Hematopoietic multipotent progenitor cell treated with erythropoietin and hydrocortisone succinate and interleukin-3 and kit ligand, for 6 days (in vitro differentiated cells): ENCODE measurements around the gene FBXO8.
"Not testable (repeated sequence)": the region's sequence is repeated elsewhere in the genome, so short reads cannot be mapped to it uniquely, and the experiment has no call there.

Experiments used
- DNase-seq: peaks from one replicate; pipeline ENCODE4 v3.0.0-alpha.2; 2015

The FBXO8 gene

DNA sequence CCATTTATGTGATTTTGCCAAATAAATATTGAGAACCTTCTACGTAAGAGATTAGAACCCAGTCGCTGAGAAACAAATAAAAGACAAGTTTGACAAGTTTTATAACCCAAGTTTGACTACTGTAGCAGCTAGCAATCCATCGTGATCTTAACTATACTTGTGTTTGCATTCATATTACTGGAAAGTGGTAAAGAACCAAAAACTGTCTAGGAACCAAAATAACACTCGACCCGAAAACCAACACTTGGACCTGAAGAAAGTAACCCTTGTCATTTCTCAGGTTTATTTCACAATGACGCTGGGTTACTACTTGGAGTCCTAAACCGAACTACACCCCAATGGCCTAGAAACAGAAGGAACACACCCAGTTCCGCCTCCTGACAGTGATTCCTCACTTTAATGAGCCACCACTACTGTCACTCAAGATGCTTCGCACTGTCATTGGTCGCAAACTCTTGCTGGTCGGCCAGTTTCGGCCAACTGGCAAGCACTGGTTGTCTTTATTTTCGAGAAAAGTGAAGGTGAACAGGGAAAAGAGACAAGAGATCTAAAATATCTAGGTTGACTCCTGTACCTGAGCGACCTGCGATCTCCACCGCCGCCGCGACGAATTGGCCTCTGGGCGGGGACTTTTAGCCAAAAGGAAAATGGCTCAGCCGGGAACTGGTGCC is 496 bp downstream of the FBXO8 start:
- peak; percentile 98 for DNase-seq

- no peak for DNase-seq
Measured at GRCh38 chr4:174281901-174282300, 1.6 kb downstream of the FBXO8 start.

DNA sequence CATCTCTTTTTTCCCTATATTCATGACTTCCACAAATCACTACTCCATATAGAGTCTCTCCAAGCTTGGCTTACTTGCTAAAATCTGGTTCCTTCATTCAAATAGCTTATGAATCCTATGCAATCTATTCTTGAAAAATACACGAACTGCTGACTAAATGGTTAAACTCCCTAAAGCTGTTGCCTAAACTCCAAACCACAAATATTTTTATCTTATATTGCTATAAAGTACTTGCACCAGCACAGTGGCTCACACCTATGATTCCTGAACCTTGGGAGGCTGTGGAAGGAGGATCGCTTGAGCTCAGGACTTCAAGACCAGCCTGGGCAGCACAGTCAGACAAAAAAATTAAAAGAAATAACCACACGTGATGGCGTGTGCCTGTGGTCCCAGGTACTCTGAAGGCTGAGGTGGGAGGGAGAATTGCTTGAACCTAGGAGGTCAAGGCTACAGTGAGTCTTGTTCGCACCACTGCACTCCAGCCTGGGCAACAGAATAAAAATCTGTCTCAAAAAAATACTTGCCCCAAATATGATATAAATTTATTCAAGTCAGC is 2.2 kb downstream of the FBXO8 start:
- no peak for DNase-seq

- peak; percentile 16 for DNase-seq
Measured at GRCh38 chr4:174279433-174280155, 3.9 kb downstream of the FBXO8 start.

DNA sequence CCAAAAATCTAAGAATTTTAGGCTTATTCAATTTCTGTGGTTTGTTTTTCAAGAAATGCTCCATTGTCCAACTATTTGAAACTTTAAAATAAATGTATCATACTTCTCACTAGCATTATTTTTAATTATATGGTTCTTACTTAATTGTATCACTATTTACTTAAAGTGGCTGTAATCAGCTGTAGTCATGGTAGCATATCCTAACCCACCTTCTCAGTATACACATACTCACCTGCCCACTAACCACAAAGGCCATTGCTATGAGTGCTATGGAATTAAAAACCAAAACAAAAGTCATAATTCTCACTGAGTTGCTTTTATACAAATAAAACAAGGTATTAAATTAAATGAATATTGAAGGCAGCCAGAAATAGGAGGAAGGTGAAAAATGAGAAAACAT is 5.0 kb downstream of the FBXO8 start:
- no peak for DNase-seq

- DNase-seq, result no peak
Measured at GRCh38 chr4:174277433-174277832, 6.0 kb downstream of the FBXO8 start.

DNA sequence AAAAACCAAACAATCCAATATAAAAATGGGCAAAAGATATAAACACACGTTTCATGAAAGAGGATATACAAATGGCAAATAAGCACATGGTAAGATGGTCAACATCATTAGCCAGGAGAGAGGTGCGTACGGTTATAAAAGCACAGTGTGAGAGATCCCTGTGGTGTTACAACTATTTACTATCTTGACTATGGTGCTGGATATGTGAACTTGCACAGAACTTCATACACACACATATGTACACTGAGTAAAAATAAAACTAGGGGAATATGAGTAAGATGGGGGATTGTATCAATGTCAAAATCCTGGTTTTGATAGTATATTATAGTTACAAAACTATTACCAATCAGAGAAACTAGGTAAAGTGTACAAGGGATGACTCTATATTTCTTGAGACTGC is 8.4 kb downstream of the FBXO8 start:
- DNase-seq, result no peak

- no peak for DNase-seq
Measured at GRCh38 chr4:174274436-174274835, 9.0 kb downstream of the FBXO8 start.

DNA sequence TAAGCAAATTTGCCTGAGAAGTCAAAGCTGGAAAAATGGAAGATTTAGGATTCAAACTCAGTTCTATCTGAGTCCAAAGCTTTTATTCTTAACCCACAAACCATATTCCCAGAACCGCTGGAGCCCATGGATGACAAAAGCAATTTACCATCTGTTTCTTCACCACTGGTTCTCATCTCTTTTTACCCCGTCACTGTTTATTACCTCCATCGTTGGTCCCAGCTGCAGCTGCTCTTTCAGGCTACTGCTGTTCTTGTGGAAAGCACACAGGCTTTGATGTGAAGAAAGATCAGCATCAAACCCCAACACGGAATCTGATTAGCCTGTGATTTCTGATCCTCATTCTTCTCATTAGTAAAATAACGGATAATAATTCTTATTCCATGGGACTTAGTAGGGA is 9.5 kb downstream of the FBXO8 start:
- no peak for DNase-seq

- DNase-seq, result no peak
Measured at GRCh38 chr4:174266416-174266815, 17.1 kb downstream of the FBXO8 start.

DNA sequence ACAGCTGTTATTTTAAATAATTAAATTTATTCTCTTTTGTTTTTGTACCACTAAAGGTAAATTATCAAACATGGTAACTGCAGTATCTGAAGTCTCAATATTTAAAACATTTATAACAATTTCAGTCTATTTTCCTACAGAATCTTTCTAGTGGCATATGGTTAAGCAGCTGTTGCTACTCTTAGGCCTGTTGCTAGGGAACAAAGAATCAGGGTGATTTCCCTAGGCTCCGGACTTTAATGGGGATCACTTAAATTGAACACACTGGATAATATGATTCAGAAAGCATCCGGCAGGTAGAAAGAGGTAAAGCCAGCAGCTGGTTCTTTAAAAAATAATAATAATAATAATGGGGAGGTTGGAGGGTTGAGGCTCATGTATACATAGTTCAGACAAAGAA is 17.6 kb downstream of the FBXO8 start:
- DNase-seq, result no peak

- DNase-seq, result no peak
Measured at GRCh38 chr4:174263445-174263736, 20.1 kb downstream of the FBXO8 start.

- no peak for DNase-seq
Measured at GRCh38 chr4:174262624-174263444, 20.6 kb downstream of the FBXO8 start.

DNA sequence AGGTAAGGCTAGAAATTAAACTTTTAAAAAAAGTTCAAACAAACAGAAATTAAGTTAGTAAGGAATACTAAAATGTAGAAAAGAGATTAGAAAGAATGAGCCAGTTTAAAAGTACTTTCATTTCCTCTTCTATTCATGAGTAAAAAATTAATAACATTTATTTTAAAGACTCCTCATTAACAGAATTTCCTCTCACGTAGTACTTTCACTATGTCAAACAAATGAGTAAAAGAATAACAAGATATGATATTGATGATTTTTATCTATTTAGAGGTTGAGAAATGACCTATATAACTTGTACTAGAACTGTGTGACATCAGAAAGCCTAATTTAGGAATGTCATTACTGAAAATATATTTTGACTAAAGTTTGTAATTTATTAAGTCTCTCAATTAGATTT is 22.0 kb downstream of the FBXO8 start:
- DNase-seq, result not testable (repeated sequence)

GRCh38 chr4:174260099-174260498 is 23.4 kb downstream of the FBXO8 start:
- peak; percentile 11 for DNase-seq

DNA sequence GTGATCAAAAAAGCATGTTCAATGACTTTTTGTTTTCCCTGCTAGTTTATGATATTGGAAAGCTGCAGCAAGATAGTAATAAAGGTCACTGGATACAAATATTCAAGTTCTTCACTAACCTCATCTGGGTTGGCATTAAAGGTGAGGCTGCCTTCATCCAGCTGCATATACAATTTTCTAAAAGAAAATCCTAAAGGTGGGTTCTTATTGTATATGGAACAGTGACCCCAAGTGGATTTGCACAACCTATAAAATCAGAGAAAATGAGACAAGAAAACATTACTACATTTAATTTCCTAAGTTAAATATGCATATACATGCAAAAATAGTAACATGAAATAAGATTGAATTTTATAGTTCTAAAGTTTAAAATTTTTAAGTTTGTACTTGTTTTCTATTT is 23.9 kb downstream of the FBXO8 start:
- DNase-seq, result no peak

GRCh38 chr4:174256277-174256713 is 27.2 kb downstream of the FBXO8 start:
- DNase-seq, result peak; percentile 22

- peak; percentile 18 for DNase-seq
Measured at GRCh38 chr4:174255786-174256185, 27.7 kb downstream of the FBXO8 start.

DNA sequence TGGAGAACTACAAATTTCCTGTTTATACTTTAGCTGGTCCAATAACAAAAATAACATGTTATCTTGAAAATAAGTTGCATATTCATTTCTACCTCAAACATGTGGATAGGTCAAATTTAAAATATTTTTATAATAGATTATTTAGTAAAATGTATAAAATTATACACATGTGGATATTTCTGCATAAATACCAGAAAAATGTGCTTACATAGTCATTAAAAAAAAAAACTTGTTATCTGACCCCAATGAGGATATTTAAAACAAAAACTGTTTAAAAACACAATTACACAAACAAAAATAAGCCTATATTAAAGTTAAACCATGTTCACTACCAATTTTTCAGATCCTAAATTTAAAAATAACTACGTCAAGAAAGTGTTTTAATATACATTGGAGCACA is 28.1 kb downstream of the FBXO8 start:
- no peak for DNase-seq

GRCh38 chr4:174254613-174255012 is 28.9 kb downstream of the FBXO8 start:
- no peak for DNase-seq

GRCh38 chr4:174252412-174252811 is 31.1 kb downstream of the FBXO8 start:
- no peak for DNase-seq

GRCh38 chr4:174248407-174248806 is 35.1 kb downstream of the FBXO8 start:
- DNase-seq, result no peak

DNA sequence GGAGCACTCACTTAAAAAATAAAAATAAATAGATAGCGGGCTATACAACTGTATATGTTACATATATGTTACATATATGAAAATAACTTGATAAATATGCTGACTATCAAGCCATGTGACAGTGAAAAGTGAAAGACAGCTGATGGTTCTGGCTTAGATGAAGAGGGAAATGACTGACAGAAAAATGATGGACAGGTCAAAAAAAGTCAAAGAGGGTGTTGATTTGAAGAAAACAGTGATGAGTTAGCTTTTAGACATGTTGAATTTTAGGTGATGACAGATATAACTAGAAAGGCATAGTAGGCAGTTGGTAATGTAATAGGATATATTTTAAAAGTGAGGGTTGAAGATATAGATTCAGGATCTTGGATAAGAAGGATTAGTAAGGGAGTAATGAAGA is 37.8 kb downstream of the FBXO8 start:
- no peak for DNase-seq

- no peak for DNase-seq
Measured at GRCh38 chr4:174244441-174244840, 39.0 kb downstream of the FBXO8 start.
